GM10248 (cell line): ENCODE results near the gene LDB2.
"Not testable (repeated sequence)": the region's sequence is repeated elsewhere in the genome, so short reads cannot be mapped to it uniquely, and the experiment has no call there.

Source experiments
- CTCF ChIA-PET: fragments of 300-600 bp; sonication (Branson Sonifier 250); formaldehyde crosslinking; extraction: SDS; loops from one replicate; lab custom pipeline; 2021; ENCODE audit warnings: antibody characterized with exemption; lab: Yijun Ruan, JAX
- POLR2A ChIA-PET: fragments of 350-650 bp; sonication (Branson Sonifier 250); formaldehyde crosslinking; extraction: SDS; loops from one replicate; lab custom pipeline; 2020; ENCODE audit warnings: antibody characterized with exemption; lab: Yijun Ruan, JAX
- DNase-seq: peaks from one replicate; pipeline ENCODE4 v3.0.0; 2012; ENCODE audit errors: extremely low spot score
- CTCF ChIP-seq: IDR thresholded peaks from 2 replicates; pipeline ENCODE4 v1.5.1; 2012; ENCODE audit warnings: mild to moderate bottlenecking, low read depth; ENCODE audit errors: extremely low read depth, missing control alignments, control extremely low read depth

The LDB2 gene

GRCh38 chr4:16572161-16572560 is 326.3 kb downstream of the LDB2 start:
- ChIA-PET CTCF (interaction anchor here (1.4 kb wide), 1 partner anchor 8 kb away, joined by 3 read pairs; no protein-coding TSS in a partner anchor), POLR2A (no interaction called here)
- no peak for DNase-seq
- TF ChIP-seq CTCF, result no peak

GRCh38 chr4:16569790-16570189 is 328.7 kb downstream of the LDB2 start:
- POLR2A ChIA-PET, result no interaction called here
- TF ChIP-seq CTCF, result no peak
- DNase-seq, result no peak
- CTCF ChIA-PET, result no interaction called here

- CTCF ChIA-PET, POLR2A ChIA-PET, DNase-seq: not testable (repeated sequence)
Measured at GRCh38 chr4:16557316-16557715, 341.1 kb downstream of the LDB2 start.

- no peak for TF ChIP-seq CTCF
- DNase-seq, result no peak
- POLR2A ChIA-PET, result no interaction called here
- CTCF ChIA-PET, result interaction anchor here (1.3 kb wide), 1 partner anchor 21 kb away, joined by 4 read pairs; no protein-coding TSS in a partner anchor
Measured at GRCh38 chr4:16555156-16555555, 343.3 kb downstream of the LDB2 start.

GRCh38 chr4:16550531-16550930 is 347.9 kb downstream of the LDB2 start:
- TF ChIP-seq CTCF, result no peak
- no peak for DNase-seq
- ChIA-PET POLR2A (no interaction called here), CTCF (no interaction called here)

- ChIA-PET CTCF (no interaction called here), POLR2A (no interaction called here)
- no peak for DNase-seq
- no peak for TF ChIP-seq CTCF
Measured at GRCh38 chr4:16545656-16546055, 352.8 kb downstream of the LDB2 start.

GRCh38 chr4:16544869-16545268 is 353.6 kb downstream of the LDB2 start:
- ChIA-PET POLR2A (no interaction called here), CTCF (no interaction called here)
- no peak for TF ChIP-seq CTCF
- no peak for DNase-seq
